Cardiac fibroblast (primary cell): Measurements from ENCODE around the gene TBC1D2.

Experiments used
- DNase-seq, 2 donors: peaks; one replicate each; pipeline versions ENCODE4 v3.0.0 to v3.0.0-alpha.2; 2010; ENCODE audit warnings: low read depth in 2 of 2
- H3K4me3 ChIP-seq, 2 donors: replicated peaks in 1 of 2; 1 replicate in 1 of 2; 2 replicates in 1 of 2; pipeline ENCODE4 v1.5.1; 2011; ENCODE audit warnings: low read depth in 2 of 2, low read length in 2 of 2, mild to moderate bottlenecking in 2 of 2, moderate library complexity in 1 of 2
- CTCF ChIP-seq: IDR thresholded peaks from one replicate; pipeline ENCODE4 v1.5.1; 2011; ENCODE audit warnings: low read depth, mild to moderate bottlenecking, low read length, inconsistent platforms

The TBC1D2 gene

DNA sequence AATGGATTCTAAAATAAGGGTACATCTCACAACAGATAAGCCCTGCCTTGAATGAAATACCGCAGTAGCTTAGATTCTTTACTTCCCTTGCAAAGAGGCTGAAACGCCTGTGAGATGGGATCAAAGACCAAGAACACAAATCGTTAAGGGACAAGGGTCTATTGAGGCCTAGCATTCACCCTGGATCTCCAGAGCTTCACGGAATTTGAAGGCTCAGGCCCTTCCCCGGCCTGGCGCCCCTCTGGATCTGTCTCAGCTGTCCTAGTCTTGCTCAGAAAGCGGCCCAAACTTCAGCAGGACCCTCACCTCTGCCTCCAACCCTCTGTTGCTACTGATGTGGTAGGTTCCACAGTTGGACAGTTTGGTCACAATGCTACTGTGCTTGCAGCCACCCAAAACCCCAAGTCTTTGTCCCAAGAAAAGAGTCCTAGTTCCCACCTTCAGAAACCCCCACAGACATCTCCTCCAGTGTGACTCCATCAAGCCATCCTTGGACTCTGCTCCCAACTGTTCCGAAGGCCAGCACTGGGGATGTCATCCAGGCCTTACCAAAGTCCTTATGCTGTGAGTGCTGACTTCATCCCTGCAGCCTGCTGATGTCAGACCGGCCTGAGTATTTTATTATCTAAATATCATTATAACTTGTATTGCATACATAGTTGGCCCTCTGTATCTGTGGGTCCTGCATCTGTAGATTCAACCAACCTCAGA lies 72.4 kb downstream of the TBC1D2 start:
- TF ChIP-seq CTCF: no peak
- no peak for DNase-seq
- H3K4me3 ChIP-seq: no peak overlapping the region

GRCh38 chr9:98182069-98182820 lies 73.2 kb downstream of the TBC1D2 start:
- DNase-seq: peak in 1 of 2 donors; percentile 45

GRCh38 chr9:98181746-98182068 lies 73.7 kb downstream of the TBC1D2 start:
- no peak for DNase-seq
- H3K4me3 ChIP-seq: no peak overlapping the region
- TF ChIP-seq CTCF: no peak

More at GRCh38 chr9:98182069-98182820, 73.2 kb downstream of the TBC1D2 start:
- TF ChIP-seq CTCF: no peak
- H3K4me3 ChIP-seq: no peak overlapping the region

- no peak overlapping the region for H3K4me3 ChIP-seq
- TF ChIP-seq CTCF: no peak
Measured at GRCh38 chr9:98180996-98181395, 74.5 kb downstream of the TBC1D2 start.

GRCh38 chr9:98178874-98179850 lies 76.3 kb downstream of the TBC1D2 start:
- DNase-seq: no peak
- H3K4me3 ChIP-seq: no peak overlapping the region
- TF ChIP-seq CTCF: no peak

More at GRCh38 chr9:98180996-98181395, 74.5 kb downstream of the TBC1D2 start:
- no peak for DNase-seq

DNA sequence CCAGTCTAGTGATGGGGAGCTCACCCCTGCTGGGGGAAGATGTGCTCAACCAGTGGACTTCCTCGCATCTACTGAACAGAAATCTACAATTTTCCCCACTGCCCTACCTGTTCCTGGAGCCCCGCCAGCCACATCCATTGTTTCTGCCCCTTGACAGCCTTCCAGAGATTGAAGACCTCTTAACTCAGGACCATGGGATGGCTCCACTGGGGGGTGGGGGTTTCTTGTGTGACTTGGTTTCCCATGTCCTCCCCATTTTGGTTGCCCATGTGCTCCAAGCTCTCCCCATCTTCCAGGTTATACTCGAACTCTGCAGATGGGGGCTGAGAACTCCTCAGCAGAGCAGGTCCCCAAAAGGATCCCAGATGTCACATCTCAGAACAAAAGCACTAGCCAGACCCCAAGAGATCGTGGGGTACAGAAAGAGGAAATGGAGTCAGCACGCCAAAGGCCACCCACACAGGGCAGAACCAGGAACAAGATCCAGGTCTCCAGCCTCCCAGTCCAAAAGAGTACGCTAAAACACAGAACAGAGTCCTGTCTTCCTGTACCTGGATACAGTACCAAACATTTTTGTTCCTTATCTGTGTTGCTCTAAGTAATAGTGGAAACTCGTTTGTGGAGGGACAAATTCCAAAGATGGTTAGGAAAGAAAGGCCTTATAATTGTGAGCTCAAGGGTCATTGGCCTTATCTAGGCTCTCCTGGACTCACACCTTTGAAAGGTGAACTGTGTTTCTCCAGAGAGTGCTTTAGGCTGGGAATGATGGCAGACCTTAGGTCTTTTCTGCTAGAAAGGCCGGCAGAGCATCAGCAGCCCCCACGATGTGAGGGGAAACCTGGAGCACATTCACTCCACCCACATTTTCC lies 78.8 kb downstream of the TBC1D2 start:
- no peak overlapping the region for H3K4me3 ChIP-seq
- TF ChIP-seq CTCF: no peak
- no peak for DNase-seq
